HTERT RPE-1 (cell line): Measurements from ENCODE around the gene TFPI2.

Source experiments
- in situ Hi-C: fragments of 300-500 bp; cut with MboI; formaldehyde crosslinking; loops from 4 replicates; pipeline ENCODE4 v1.14.3; 2020; ENCODE audit warnings: low sequenced_read_pairs

TFPI2 gene

GRCh38 chr7:93910076-93910994 is 19.8 kb upstream of the TFPI2 start:
- in situ Hi-C loops: no loop called here

- in situ Hi-C loops: no loop called here
These were observed 15.7 kb upstream of the TFPI2 start, which contains the start of gene GNGT1 for GRCh38 chr7:93906267-93906666. Gene GNGT1 (plus strand): TSS chr7:93906567. CDS start chr7:93906747, 180 bp downstream.

GRCh38 chr7:93902777-93903423 is 12.3 kb upstream of the TFPI2 start:
- in situ Hi-C loops: no loop called here

GRCh38 chr7:93897680-93898079 is 7.1 kb upstream of the TFPI2 start:
- in situ Hi-C loops: no loop called here

- in situ Hi-C loops: no loop called here
These were observed 5.5 kb upstream of the TFPI2 start for GRCh38 chr7:93895859-93896600.

GRCh38 chr7:93894966-93895640 is 4.5 kb upstream of the TFPI2 start:
- in situ Hi-C loops: no loop called here

- in situ Hi-C loops: no loop called here
These were observed 3.9 kb upstream of the TFPI2 start for GRCh38 chr7:93894426-93894825.

- in situ Hi-C loops: no loop called here
These were observed 501 bp downstream of the TFPI2 start for GRCh38 chr7:93890041-93890463.

- in situ Hi-C loops: no loop called here
These were observed 1.3 kb downstream of the TFPI2 start for GRCh38 chr7:93889261-93889660.

- in situ Hi-C loops: no loop called here
These were observed 6.0 kb downstream of the TFPI2 start for GRCh38 chr7:93884541-93884940.

GRCh38 chr7:93883917-93884345 is 6.6 kb downstream of the TFPI2 start:
- in situ Hi-C loops: no loop called here

- in situ Hi-C loops: no loop called here
These were observed 7.3 kb downstream of the TFPI2 start for GRCh38 chr7:93883078-93883916.

- in situ Hi-C loops: no loop called here
These were observed 8.1 kb downstream of the TFPI2 start for GRCh38 chr7:93882468-93882867.

GRCh38 chr7:93879356-93879755 is 11.2 kb downstream of the TFPI2 start:
- in situ Hi-C loops: no loop called here

- in situ Hi-C loops: no loop called here
These were observed 12.8 kb downstream of the TFPI2 start for GRCh38 chr7:93877742-93878141.

GRCh38 chr7:93873998-93874574 is 16.5 kb downstream of the TFPI2 start:
- in situ Hi-C loops: no loop called here

- in situ Hi-C loops: no loop called here
These were observed 23.7 kb downstream of the TFPI2 start for GRCh38 chr7:93866886-93867285.

- in situ Hi-C loops: no loop called here
These were observed 27.9 kb downstream of the TFPI2 start for GRCh38 chr7:93862651-93863050.

GRCh38 chr7:93861325-93861949 is 29.1 kb downstream of the TFPI2 start:
- in situ Hi-C loops: no loop called here
